HG03196 (cell line): ENCODE data around the gene DDX17.

Source experiments
- ATAC-seq: cut with Tn5 transposase; IDR thresholded peaks from one replicate; pipeline ENCODE4 v1.9.1; 2021; ENCODE audit not compliant: unreplicated experiment

Gene DDX17

GRCh38 chr22:38450234-38450797, 55.8 kb downstream of the DDX17 start:
- no peak for ATAC-seq

- ATAC-seq = no peak
These were observed 56.3 kb downstream of the DDX17 start for GRCh38 chr22:38449776-38450175.

- no peak for ATAC-seq
These were observed 57.0 kb downstream of the DDX17 start for GRCh38 chr22:38448945-38449745.

- ATAC-seq = no peak
These were observed 60.0 kb downstream of the DDX17 start for GRCh38 chr22:38446018-38446601.

- ATAC-seq = no peak
These were observed 61.3 kb downstream of the DDX17 start for GRCh38 chr22:38444783-38445182.

- ATAC-seq = no peak
These were observed 62.2 kb downstream of the DDX17 start for GRCh38 chr22:38443628-38444521.

GRCh38 chr22:38442967-38443627, 63.0 kb downstream of the DDX17 start:
- no peak for ATAC-seq

- ATAC-seq = no peak
These were observed 64.4 kb downstream of the DDX17 start for GRCh38 chr22:38441620-38442287.

- no peak for ATAC-seq
These were observed 65.3 kb downstream of the DDX17 start for GRCh38 chr22:38440747-38441350.

- no peak for ATAC-seq
These were observed 68.7 kb downstream of the DDX17 start for GRCh38 chr22:38437416-38437815.

- ATAC-seq = no peak
These were observed 69.3 kb downstream of the DDX17 start for GRCh38 chr22:38436629-38437395.

- ATAC-seq = no peak
These were observed 70.1 kb downstream of the DDX17 start for GRCh38 chr22:38435965-38436364.

- ATAC-seq = no peak
These were observed 71.1 kb downstream of the DDX17 start for GRCh38 chr22:38435010-38435409.

GRCh38 chr22:38433871-38434270, 72.2 kb downstream of the DDX17 start:
- no peak for ATAC-seq
